ENCODE results near the gene BASP1. TPM values are rescaled to one million over a fixed set of nuclear protein-coding genes. Genes with fewer than 3 reads are reported as not detected.

Gene BASP1
- total RNA-seq, 1 donor from 2014 or later, result 78.7 TPM

DNA sequence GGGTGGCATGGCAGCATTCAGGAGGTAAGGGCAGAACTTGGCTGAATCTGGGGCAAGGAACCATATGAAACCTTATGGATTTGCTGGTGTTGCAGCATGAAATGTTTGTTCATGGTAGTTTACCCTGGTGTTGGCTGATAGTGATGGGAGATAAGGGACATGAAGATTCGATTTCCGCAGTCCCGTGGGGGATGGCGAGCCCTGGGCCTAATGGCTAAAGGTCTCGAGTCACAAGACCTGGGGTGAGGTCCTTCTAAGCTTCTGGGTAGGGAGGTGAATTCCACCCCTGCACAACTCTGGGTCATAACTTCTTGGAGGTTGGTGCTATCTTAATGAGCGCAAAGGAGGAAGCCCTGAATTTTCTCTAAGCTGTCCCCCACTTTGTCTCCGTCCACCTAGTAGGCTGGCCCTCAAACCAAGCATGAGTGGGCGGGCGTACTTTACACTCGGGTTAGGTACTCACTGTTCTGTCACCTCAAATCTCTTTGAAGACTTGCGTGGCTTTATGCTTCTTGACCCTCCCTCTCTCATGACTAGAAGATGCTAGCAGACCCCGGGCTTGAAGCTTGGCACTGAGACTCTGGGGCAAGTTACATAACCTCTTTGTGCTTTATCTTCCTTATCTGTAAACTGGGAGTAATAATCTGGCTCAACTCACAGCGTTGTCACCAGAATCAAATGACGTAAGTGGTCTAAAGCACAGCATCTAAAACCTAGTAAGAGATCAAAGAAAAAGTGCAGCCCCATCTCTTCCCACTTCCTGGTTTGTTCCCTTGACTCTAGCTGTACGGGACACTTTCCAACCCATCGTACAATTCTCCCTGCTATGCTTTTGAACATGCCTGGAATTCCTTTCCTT is 72.5 kb downstream of the BASP1 start:
- FAIRE-seq (no peak), DNase-seq (ENCODE audit: low read depth) (no peak)
- H3K27me3 ChIP-seq (ENCODE audit: control insufficient read depth, insufficient read depth, low read length), result no peaks in the 10 kb centered on the region
- H3K4me3 ChIP-seq (ENCODE audit: low read depth, low read length), result no peak overlapping the region
- TF ChIP-seq, protein P1, sequence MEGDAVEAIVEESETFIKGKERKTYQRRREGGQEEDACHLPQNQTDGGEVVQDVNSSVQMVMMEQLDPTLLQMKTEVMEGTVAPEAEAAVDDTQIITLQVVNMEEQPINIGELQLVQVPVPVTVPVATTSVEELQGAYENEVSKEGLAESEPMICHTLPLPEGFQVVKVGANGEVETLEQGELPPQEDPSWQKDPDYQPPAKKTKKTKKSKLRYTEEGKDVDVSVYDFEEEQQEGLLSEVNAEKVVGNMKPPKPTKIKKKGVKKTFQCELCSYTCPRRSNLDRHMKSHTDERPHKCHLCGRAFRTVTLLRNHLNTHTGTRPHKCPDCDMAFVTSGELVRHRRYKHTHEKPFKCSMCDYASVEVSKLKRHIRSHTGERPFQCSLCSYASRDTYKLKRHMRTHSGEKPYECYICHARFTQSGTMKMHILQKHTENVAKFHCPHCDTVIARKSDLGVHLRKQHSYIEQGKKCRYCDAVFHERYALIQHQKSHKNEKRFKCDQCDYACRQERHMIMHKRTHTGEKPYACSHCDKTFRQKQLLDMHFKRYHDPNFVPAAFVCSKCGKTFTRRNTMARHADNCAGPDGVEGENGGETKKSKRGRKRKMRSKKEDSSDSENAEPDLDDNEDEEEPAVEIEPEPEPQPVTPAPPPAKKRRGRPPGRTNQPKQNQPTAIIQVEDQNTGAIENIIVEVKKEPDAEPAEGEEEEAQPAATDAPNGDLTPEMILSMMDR (IDR thresholded peaks at IDR 0.05; ENCODE audit: insufficient read depth, low read length, severe bottlenecking), result no peak
- no peaks in the 10 kb centered on the region for H3K36me3 ChIP-seq (ENCODE audit: control insufficient read depth, insufficient read depth, low read length)

DNA sequence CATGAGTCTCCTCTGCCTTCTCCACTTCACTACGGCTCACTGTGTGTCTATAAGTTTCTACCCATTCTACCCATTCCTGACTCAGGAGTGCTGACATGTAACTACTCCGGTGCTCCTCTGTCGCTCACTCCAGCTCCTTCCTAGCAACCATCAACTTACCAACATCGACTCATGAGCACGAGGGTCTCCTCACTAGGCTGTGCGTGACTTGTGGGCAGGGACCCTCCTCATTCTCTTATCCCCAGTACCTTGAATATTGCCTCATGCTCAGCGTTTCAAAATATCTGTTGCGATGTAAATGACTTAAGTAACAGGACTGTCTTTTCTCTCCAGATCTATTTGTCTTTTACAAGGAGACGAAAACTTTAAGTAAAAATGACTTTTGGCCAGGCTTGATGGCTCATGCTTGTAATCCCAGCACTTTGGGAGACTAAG is 73.1 kb downstream of the BASP1 start:
- H3K4me3 ChIP-seq (ENCODE audit: low read depth, low read length), result no peak overlapping the region
- DNase-seq (ENCODE audit: low read depth) (no peak), FAIRE-seq (no peak)
- no peaks in the 10 kb centered on the region for H3K36me3 ChIP-seq (ENCODE audit: control insufficient read depth, insufficient read depth, low read length)
- H3K27me3 ChIP-seq (ENCODE audit: control insufficient read depth, insufficient read depth, low read length), result no peaks in the 10 kb centered on the region
- TF ChIP-seq, protein P1 (IDR thresholded peaks at IDR 0.05; ENCODE audit: insufficient read depth, low read length, severe bottlenecking), result no peak

DNA sequence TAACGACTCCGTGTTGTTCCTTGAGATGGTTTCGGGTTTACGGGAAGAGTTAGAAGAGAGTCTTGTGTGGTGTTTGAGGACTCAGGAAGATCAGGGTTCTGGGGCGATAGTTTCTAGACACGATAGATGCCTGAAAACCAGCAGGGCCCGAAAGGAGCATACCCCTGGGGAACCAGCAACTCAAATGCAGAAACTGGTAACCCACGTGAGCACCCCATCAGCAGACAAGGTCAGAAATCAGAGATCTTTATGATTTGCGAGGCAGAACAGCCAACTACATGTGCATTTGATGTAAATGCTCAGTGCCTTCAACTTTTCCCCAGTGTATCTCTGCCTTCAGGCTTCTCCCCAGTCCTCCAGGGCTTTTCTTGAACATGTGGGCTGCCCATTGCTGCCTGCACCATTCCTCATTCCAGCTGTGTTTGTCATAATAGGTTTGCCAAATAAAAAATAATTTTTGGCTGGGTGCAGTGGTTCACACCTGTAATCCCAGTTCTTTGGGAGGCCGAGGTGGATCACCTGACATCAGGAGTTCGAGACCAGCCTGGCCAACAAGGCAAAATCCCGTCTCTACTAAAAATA is 75.1 kb downstream of the BASP1 start:
- DNase-seq (ENCODE audit: low read depth) (no peak), FAIRE-seq (no peak)
- Histone ChIP-seq H3K4me3 (ENCODE audit: low read depth, low read length) (no peak overlapping the region), H3K36me3 (ENCODE audit: control insufficient read depth, insufficient read depth, low read length) (no peaks in the 10 kb centered on the region), H3K27me3 (ENCODE audit: control insufficient read depth, insufficient read depth, low read length) (no peaks in the 10 kb centered on the region)
- TF ChIP-seq, protein P1 (IDR thresholded peaks at IDR 0.05; ENCODE audit: insufficient read depth, low read length, severe bottlenecking), result no peak

DNA sequence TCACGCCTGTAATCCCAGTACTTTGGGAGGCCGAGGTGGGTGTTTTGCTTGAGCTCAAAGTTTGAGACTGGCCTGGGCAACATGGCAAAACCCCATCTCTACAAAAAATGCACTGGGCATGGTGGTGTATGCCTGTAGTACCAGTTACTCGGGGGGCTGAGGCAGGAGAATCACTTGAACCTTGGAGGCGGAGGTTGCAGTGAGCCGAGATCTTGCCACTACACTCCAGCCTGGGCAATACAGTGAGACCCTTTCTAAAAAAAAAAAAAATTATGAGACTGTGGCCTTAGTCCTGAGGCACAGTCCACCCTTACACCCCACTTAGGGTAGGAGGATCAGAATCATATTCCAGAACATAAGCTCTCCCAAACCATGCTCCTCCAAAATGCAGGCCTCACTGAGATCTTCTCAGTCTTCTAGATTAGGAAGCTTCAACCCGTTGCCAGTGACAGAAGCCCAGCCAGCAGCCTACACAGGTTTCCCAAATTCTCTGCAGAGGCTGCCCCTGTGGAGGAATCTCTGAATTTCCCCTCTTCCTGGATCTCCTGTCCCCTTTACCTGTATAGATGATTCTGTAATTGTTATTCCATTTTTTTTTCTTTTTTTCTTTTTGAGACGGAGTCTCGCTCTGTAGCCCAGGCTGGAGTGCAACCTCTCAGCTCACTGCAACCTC is 77.3 kb downstream of the BASP1 start:
- FAIRE-seq (no peak), DNase-seq (ENCODE audit: low read depth) (no peak)
- TF ChIP-seq, protein P1 (IDR thresholded peaks at IDR 0.05; ENCODE audit: insufficient read depth, low read length, severe bottlenecking), result no peak
- Histone ChIP-seq H3K4me3 (ENCODE audit: low read depth, low read length) (no peak overlapping the region), H3K27me3 (ENCODE audit: control insufficient read depth, insufficient read depth, low read length) (no peaks in the 10 kb centered on the region), H3K36me3 (ENCODE audit: control insufficient read depth, insufficient read depth, low read length) (no peaks in the 10 kb centered on the region)

DNA sequence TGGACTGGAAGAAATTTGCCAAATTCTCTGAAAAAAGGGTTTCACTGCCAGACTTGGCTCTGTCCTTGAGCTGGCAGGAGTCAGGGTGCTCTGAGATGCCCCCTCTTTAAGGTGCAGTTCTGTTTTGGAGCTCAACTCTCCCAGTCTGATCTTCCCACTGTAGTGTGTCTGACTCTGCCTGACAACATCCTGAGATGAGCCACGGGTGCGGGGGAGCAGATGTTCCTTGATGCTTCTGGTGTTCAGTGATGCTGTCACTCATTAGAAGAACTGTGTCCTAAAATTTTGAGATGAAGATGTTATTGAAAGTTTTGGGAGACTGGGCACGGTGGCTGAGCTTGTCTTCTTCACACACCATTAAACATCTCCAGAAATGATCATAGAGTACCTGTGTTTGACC is 78.2 kb downstream of the BASP1 start:
- no peak for FAIRE-seq
- no peaks in the 10 kb centered on the region for H3K36me3 ChIP-seq (ENCODE audit: control insufficient read depth, insufficient read depth, low read length)
- H3K27me3 ChIP-seq (ENCODE audit: control insufficient read depth, insufficient read depth, low read length), result no peaks in the 10 kb centered on the region
- DNase-seq (ENCODE audit: low read depth), result no peak
- TF ChIP-seq, protein P1 (IDR thresholded peaks at IDR 0.05; ENCODE audit: insufficient read depth, low read length, severe bottlenecking), result no peak
- H3K4me3 ChIP-seq (ENCODE audit: low read depth, low read length), result no peak overlapping the region
